Sigmoid colon (tissue), 7 donors: ENCODE results near the gene PPP1R16B. TPM values are rescaled to one million over a fixed set of nuclear protein-coding genes. Genes with fewer than 3 reads are reported as not detected.

Experiments
- DNase-seq: peaks from one replicate; pipeline ENCODE4 v3.0.0-alpha.2; 2019
- H3K27ac ChIP-seq, 4 donors: fragments of 200-600 bp; sonication (generic); one replicate each; pipeline ENCODE4 v1.5.1; 2016 to 2019; ENCODE audit warnings: mild to moderate bottlenecking in 1 of 4
- H3K27me3 ChIP-seq, 3 donors: fragments of 200-600 bp; sonication (generic); one replicate each; pipeline ENCODE4 v1.5.1; 2019; ENCODE audit warnings: mild to moderate bottlenecking in 1 of 3
- H3K36me3 ChIP-seq, 4 donors: fragments of 200-600 bp; sonication (generic); one replicate each; pipeline ENCODE4 v1.5.1; 2016 to 2019
- H3K4me1 ChIP-seq, 4 donors: fragments of 200-600 bp; sonication (generic); one replicate each; pipeline ENCODE4 v1.5.1; 2017 to 2019
- H3K4me3 ChIP-seq, 4 donors: fragments of 200-600 bp; sonication (generic); one replicate each; pipeline ENCODE4 v1.5.1; 2017 to 2019; ENCODE audit warnings: mild to moderate bottlenecking in 2 of 4, moderate library complexity in 1 of 4
- H3K9me3 ChIP-seq, 4 donors: fragments of 200-600 bp in 3 of 4; sonication (generic) in 3 of 4; one replicate each; pipeline versions ENCODE4 v1.5.1 to v1.6.1; 2013 to 2019
- EP300 ChIP-seq, 4 donors: sonication (generic); formaldehyde crosslinking; IDR thresholded peaks; one replicate each; pipeline ENCODE4 v1.6.1; 2017; ENCODE audit warnings: antibody characterized with exemption in 4 of 4
- POLR2A ChIP-seq, 2 donors: fragments of 450-650 bp; IDR thresholded peaks; one replicate each; pipeline ENCODE4 v1.6.1; 2016; ENCODE audit warnings: antibody characterized with exemption in 2 of 2, mild to moderate bottlenecking in 2 of 2, moderate library complexity in 2 of 2
- POLR2AphosphoS5 ChIP-seq, 4 donors: sonication (generic); formaldehyde crosslinking; IDR thresholded peaks; one replicate each; pipeline ENCODE4 v1.6.1; 2017; ENCODE audit warnings: antibody characterized with exemption in 4 of 4
- whole genome bisulfite sequencing, 2 donors: extraction: QIAGEN DNeasy Blood & Tissue Kit; methylation state at CpG; one replicate each; pipeline ENCODE4 v1.1.7; 2013; 5-methylcytosine and 5-hydroxymethylcytosine counted together
- intact Hi-C: fragments of 100-400 bp; cut with DNase I; formaldehyde crosslinking; loops from one replicate; pipeline ENCODE4 v1.15.1; 2023
- polyA plus RNA-seq, 3 donors: library from polyadenylated mRNA; stranded (reverse); fragments of 200-250 nt; gene quantifications; one replicate each; pipeline ENCODE4 v1.2.3, GENCODE V29; 2013
- total RNA-seq, 4 donors: library from RNA; depleted of rRNA; stranded (reverse); fragments of >200 nt; gene quantifications; one replicate each; pipeline ENCODE4 v1.1.0, GENCODE V29; 2016
- TF ChIP-seq, protein P1 (sequence below), 4 experiments: fragments of 450-650 bp in 3 of 4; fragments of 200-600 bp in 1 of 4; IDR thresholded peaks; one replicate each; pipeline ENCODE4 v1.5.1; 2016 to 2019; ENCODE audit warnings: antibody characterized with exemption in 4 of 4, mild to moderate bottlenecking in 3 of 4, moderate library complexity in 2 of 4
- donor health status: healthy with polysubstance abuse.
- donor health status: Bipolar disorder and iron deficiency.
- donor health status: healthy.

Gene PPP1R16B
- total and polyA plus RNA-seq, 7 donors = 0.92 to 21.7 (median 3.6) TPM

DNA sequence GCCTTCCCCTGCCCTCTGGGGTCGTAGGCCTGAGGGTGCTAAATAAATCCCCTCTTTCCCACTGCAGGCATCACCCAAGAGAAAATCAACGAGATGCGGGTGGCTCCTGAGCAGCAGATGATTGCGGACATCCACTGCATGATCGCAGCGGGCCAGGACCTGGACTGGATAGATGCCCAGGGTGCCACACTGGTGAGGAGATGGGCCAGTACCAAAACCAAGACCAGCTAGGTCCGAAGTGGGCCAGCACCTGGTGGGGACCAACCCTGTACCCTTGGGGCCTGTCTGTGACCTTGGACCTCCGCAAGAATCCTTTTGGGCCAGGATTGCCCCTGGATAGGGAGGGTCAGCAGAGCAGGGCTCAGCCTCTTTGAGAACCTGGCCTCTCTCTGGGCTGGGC is 97.1 kb downstream of the PPP1R16B start:
- Histone ChIP-seq H3K4me3 (no peak overlapping the region), H3K27me3 (no peaks in the 10 kb centered on the region), H3K4me1 (no peaks in the 10 kb centered on the region), H3K36me3 (no peaks in the 10 kb centered on the region), H3K9me3 (peaks cover 0 to 8% (median 2%) of the 10 kb centered on the region in 4 donors), H3K27ac (no peak overlapping the region)
- no peak for DNase-seq
- 92 to 95% methylated on average over 8 of the region's 8 CpGs for WGBS, 2 donors
- no peak for TF ChIP-seq EP300 (IDR thresholded peaks at IDR 0.05)
- TF ChIP-seq, protein P1, sequence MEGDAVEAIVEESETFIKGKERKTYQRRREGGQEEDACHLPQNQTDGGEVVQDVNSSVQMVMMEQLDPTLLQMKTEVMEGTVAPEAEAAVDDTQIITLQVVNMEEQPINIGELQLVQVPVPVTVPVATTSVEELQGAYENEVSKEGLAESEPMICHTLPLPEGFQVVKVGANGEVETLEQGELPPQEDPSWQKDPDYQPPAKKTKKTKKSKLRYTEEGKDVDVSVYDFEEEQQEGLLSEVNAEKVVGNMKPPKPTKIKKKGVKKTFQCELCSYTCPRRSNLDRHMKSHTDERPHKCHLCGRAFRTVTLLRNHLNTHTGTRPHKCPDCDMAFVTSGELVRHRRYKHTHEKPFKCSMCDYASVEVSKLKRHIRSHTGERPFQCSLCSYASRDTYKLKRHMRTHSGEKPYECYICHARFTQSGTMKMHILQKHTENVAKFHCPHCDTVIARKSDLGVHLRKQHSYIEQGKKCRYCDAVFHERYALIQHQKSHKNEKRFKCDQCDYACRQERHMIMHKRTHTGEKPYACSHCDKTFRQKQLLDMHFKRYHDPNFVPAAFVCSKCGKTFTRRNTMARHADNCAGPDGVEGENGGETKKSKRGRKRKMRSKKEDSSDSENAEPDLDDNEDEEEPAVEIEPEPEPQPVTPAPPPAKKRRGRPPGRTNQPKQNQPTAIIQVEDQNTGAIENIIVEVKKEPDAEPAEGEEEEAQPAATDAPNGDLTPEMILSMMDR (IDR thresholded peaks at IDR 0.05) = no peak
- no peak for TF ChIP-seq POLR2AphosphoS5 (IDR thresholded peaks at IDR 0.05)
- TF ChIP-seq POLR2A (IDR thresholded peaks at IDR 0.05) = no peak
- intact Hi-C loops = no loop called here

DNA sequence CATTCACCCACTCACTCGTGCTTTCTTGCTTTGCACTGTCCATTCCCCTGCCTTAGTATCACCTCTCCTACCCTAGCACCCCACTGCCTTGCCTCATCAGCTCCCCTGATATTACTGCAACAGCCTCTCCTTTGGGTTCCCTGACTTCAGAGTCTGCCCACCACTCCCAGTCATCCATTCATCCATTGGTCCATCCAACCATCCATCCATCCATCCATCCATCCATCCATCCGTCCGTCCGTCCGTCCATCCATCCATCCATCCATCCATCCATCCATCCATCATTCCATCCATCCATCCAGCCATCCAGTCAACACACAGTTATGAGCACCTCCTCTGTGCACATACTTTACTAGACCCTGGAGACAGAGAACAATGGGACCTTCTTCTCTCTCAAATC is 97.8 kb downstream of the PPP1R16B start:
- 47 to 65% methylated on average over 5 of the region's 5 CpGs for WGBS, 2 donors
- DNase-seq = no peak

DNA sequence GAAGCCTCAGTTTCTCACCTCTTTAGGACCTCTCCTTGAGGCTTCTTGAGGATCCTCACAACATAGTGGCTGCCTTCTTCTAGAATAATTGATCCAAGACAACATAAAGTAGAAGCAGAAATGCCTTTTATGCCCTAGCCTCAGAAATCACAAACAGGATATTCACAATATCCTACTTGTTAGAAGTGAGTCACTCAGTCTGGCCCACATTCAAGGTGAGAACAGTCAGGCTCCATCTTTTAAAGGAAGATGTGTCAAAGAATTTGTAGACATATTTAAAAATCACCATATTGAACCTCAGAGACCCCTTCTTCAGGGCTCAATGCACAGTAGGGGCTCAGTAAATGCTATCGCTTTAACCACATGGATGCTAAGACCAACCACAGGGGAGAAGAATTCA is 99.9 kb downstream of the PPP1R16B start:
- DNase-seq = no peak
- no peak overlapping the region for H3K4me3 ChIP-seq
- H3K4me1 ChIP-seq = no peaks in the 10 kb centered on the region
- TF ChIP-seq, protein P1 (IDR thresholded peaks at IDR 0.05) = no peak
- TF ChIP-seq POLR2A (IDR thresholded peaks at IDR 0.05) = no peak
- TF ChIP-seq EP300 (IDR thresholded peaks at IDR 0.05) = no peak
- no peak for TF ChIP-seq POLR2AphosphoS5 (IDR thresholded peaks at IDR 0.05)
- peaks cover 0 to 8% (median 2%) of the 10 kb centered on the region in 4 donors for H3K9me3 ChIP-seq
- no peaks in the 10 kb centered on the region for H3K27me3 ChIP-seq
- no peak overlapping the region for H3K27ac ChIP-seq
- no peaks in the 10 kb centered on the region for H3K36me3 ChIP-seq
- 41 to 98% methylated on average over 1 of the region's 1 CpG for WGBS, 2 donors
- intact Hi-C loops = no loop called here

More for the DNA sequence above, 97.8 kb downstream of the PPP1R16B start:
- TF ChIP-seq, protein P1 (IDR thresholded peaks at IDR 0.05) = no peak
- TF ChIP-seq EP300 (IDR thresholded peaks at IDR 0.05) (no peak), POLR2A (IDR thresholded peaks at IDR 0.05) (no peak), POLR2AphosphoS5 (IDR thresholded peaks at IDR 0.05) (no peak)
- no peaks in the 10 kb centered on the region for H3K27me3 ChIP-seq
- no peaks in the 10 kb centered on the region for H3K4me1 ChIP-seq
- no peaks in the 10 kb centered on the region for H3K36me3 ChIP-seq
- no peak overlapping the region for H3K4me3 ChIP-seq
- intact Hi-C loops = no loop called here
- H3K27ac ChIP-seq = no peak overlapping the region
- peaks cover 0 to 8% (median 2%) of the 10 kb centered on the region in 4 donors for H3K9me3 ChIP-seq

DNA sequence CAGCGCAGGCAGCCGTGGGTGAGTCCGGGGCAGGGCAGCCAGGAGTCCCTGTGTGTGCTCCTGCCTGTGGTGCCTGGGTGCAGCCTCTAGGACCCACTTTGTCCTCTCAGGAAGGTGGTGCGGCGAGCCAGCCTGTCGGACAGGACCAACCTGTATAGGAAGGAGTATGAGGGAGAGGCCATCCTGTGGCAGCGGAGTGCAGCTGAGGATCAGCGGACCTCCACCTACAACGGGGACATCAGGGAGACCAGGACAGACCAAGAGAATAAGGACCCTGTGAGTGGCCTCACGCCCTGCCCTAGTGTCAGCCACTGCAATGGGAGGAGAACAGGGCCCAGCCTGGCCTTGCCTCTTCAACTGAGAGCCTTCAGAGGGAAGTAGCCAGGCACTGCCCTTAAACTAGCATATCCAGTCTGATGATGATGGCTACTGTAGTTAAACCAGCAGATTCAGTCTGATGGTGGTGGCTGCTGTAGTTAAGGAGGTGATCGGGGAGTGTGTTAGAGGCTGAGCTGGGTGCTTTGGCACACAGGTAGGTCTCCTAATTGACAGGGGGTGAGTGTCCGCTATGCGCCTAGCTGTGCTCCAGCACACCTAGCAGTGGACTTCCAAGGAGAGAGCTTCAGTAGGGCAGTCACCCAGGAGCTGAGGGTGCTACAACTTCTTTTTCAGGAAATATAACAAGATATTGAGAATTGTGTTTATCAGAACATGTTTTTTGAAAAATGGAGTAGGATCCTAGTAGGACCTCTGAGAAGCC is 102.6 kb downstream of the PPP1R16B start:
- Histone ChIP-seq H3K4me3 (no peak overlapping the region), H3K27ac (no peak overlapping the region), H3K9me3 (peaks cover 0 to 8% (median 2%) of the 10 kb centered on the region in 4 donors), H3K4me1 (no peaks in the 10 kb centered on the region), H3K36me3 (no peaks in the 10 kb centered on the region), H3K27me3 (no peaks in the 10 kb centered on the region)
- no peak for DNase-seq
- TF ChIP-seq EP300 (IDR thresholded peaks at IDR 0.05) (no peak), POLR2AphosphoS5 (IDR thresholded peaks at IDR 0.05) (no peak), POLR2A (IDR thresholded peaks at IDR 0.05) (no peak)
- TF ChIP-seq, protein P1 (IDR thresholded peaks at IDR 0.05) = no peak
- intact Hi-C loops = no loop called here
- 86 to 93% methylated on average over 13 of the region's 13 CpGs for WGBS, 2 donors
